Smooth muscle cell (in vitro differentiated cells): ENCODE results near the gene CEP41. TPM values are rescaled to one million over a fixed set of nuclear protein-coding genes. Genes with fewer than 3 reads are reported as not detected.

Experiments used
- DNase-seq: peaks from one replicate; lab custom pipeline; 2025; ENCODE audit not compliant: unreplicated experiment; lab: John Stamatoyannopoulos, UW
- H2AFZ ChIP-seq: fragments of 200-600 bp; sonication (generic); 2 replicates; pipeline ENCODE4 v1.6.0; 2016; ENCODE audit warnings: antibody characterized with exemption, low read depth, mild to moderate bottlenecking
- H3F3A ChIP-seq: fragments of 200-600 bp; sonication (generic); 2 replicates; pipeline ENCODE4 v1.6.0; 2017; ENCODE audit warnings: antibody characterized with exemption, low read depth
- H3K27ac ChIP-seq: fragments of 200-600 bp; sonication (generic); 2 replicates; pipeline ENCODE4 v1.5.1; 2016; ENCODE audit warnings: low read depth, mild to moderate bottlenecking
- H3K27me3 ChIP-seq: fragments of 200-600 bp; sonication (generic); 2 replicates; pipeline ENCODE4 v1.6.1; 2016; ENCODE audit warnings: low read depth, mild to moderate bottlenecking
- H3K36me3 ChIP-seq: fragments of 200-600 bp; sonication (generic); 2 replicates; pipeline ENCODE4 v1.5.1; 2016; ENCODE audit warnings: low read depth
- H3K4me1 ChIP-seq: fragments of 200-600 bp; sonication (generic); 2 replicates; pipeline ENCODE4 v1.5.1; 2016; ENCODE audit warnings: low read depth
- H3K4me2 ChIP-seq: fragments of 200-600 bp; sonication (generic); 2 replicates; pipeline ENCODE4 v1.6.0; 2016; ENCODE audit warnings: mild to moderate bottlenecking
- H3K4me3 ChIP-seq: fragments of 200-600 bp; sonication (generic); 2 replicates; pipeline ENCODE4 v1.5.1; 2016; ENCODE audit warnings: mild to moderate bottlenecking
- H3K79me2 ChIP-seq: fragments of 200-600 bp; sonication (generic); 2 replicates; pipeline ENCODE4 v1.6.0; 2016; ENCODE audit warnings: low read depth, mild to moderate bottlenecking
- H3K9ac ChIP-seq: fragments of 200-600 bp; sonication (generic); 2 replicates; pipeline ENCODE4 v1.6.0; 2016; ENCODE audit warnings: low read depth
- H3K9me3 ChIP-seq: fragments of 200-600 bp; sonication (generic); replicated peaks from 2 replicates; pipeline ENCODE4 v1.5.1; 2016; ENCODE audit warnings: low read depth
- H4K20me1 ChIP-seq: fragments of 200-600 bp; sonication (generic); 2 replicates; pipeline ENCODE4 v1.6.0; 2016; ENCODE audit warnings: low read depth
- WGBS: methylation state at CpG from one replicate; pipeline ENCODE4 v1.1.7; 2016; ENCODE audit warnings: low lambda C conversion rate; 5-methylcytosine and 5-hydroxymethylcytosine counted together
- polyA plus RNA-seq: library from polyadenylated mRNA; unstranded; fragments of >200 nt; fragmentation: Nextera tagmentation; extraction: Ambion mirVana; gene quantifications from 2 replicates; pipeline ENCODE4 v1.2.1, GENCODE V29; 2016
- total RNA-seq: library from RNA; depleted of rRNA; stranded (reverse); fragments of >200 nt; gene quantifications from 2 replicates; pipeline ENCODE4 v1.2.3, GENCODE V29; 2014
- TF ChIP-seq, protein P1 (sequence below): fragments of 200-600 bp; sonication (generic); IDR thresholded peaks from 2 replicates; pipeline ENCODE4 v1.5.1; 2017; ENCODE audit warnings: borderline replicate concordance, mild to moderate bottlenecking, antibody characterized with exemption; ENCODE audit not compliant: insufficient read depth, poor library complexity, severe bottlenecking

Gene CEP41
- total and polyA plus RNA-seq, 2 experiments from 2014 or later, result 18.3 to 35.1 TPM

DNA sequence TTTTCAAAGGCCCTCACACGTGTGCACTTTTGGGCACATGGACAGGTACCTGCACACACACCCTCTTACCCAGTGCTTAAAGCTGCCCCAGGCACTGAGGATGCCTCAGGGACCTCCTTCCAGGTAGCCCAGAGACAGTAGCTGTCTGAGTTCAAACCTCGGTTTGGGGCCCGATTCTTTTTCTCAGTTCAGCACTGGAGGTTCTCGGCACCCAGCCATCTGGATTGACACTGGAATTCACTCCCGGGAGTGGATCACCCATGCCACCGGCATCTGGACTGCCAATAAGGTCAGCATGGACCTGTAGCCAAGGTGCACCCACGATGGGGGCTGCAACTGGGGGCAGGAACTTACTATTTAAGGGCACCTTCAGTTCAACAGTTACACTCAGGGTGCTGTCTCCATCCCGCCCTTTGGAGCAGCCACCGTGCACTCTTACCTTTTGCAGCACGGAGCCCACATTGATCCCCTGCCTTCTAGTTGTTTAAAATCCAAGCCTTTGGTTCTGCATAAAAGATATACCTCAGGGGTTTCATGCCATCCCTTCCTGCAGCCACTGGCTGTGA is 78.5 kb downstream of the CEP41 start:
- H3K4me1 ChIP-seq, result peaks cover 15% of the 10 kb centered on the region
- no peak overlapping the region for H2AFZ ChIP-seq
- no peak overlapping the region for H3K4me2 ChIP-seq
- no peaks in the 10 kb centered on the region for H3K36me3 ChIP-seq
- no peak for DNase-seq
- WGBS, result 96% methylated on average over 10 of the region's 10 CpGs
- no peak overlapping the region for H3K9ac ChIP-seq
- no peak overlapping the region for H3K27ac ChIP-seq
- H4K20me1 ChIP-seq, result no peaks in the 10 kb centered on the region
- H3K79me2 ChIP-seq, result no peaks in the 10 kb centered on the region
- H3K27me3 ChIP-seq, result no peaks in the 10 kb centered on the region
- peaks cover 17% of the 10 kb centered on the region for H3F3A ChIP-seq
- H3K9me3 ChIP-seq, result peaks cover 4% of the 10 kb centered on the region
- TF ChIP-seq, protein P1, sequence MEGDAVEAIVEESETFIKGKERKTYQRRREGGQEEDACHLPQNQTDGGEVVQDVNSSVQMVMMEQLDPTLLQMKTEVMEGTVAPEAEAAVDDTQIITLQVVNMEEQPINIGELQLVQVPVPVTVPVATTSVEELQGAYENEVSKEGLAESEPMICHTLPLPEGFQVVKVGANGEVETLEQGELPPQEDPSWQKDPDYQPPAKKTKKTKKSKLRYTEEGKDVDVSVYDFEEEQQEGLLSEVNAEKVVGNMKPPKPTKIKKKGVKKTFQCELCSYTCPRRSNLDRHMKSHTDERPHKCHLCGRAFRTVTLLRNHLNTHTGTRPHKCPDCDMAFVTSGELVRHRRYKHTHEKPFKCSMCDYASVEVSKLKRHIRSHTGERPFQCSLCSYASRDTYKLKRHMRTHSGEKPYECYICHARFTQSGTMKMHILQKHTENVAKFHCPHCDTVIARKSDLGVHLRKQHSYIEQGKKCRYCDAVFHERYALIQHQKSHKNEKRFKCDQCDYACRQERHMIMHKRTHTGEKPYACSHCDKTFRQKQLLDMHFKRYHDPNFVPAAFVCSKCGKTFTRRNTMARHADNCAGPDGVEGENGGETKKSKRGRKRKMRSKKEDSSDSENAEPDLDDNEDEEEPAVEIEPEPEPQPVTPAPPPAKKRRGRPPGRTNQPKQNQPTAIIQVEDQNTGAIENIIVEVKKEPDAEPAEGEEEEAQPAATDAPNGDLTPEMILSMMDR, result no peak
- no peak overlapping the region for H3K4me3 ChIP-seq

DNA sequence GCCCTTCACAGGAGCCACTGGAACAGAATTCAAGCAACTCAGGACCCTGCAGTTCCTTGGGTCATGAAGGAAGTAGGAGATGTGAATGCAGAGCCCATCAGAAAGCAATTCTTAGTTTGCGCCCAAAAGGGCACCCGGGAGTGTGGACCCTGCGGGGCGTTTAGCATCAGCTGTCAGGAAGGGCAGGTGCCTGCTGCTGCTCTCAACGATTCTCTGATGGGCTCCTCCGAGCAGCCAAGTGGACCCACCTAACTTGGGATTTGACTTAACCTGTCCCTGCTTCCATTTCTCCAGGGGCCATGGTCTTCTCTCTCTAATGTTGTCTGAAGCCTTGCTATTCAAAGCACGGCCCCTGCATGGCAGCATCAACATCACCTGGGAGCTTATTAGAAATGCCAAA is 79.1 kb downstream of the CEP41 start:
- Histone ChIP-seq H3K4me1 (peaks cover 19% of the 10 kb centered on the region), H3K79me2 (no peaks in the 10 kb centered on the region), H3K4me3 (no peak overlapping the region), H3K27ac (no peak overlapping the region), H4K20me1 (no peaks in the 10 kb centered on the region), H3F3A (peaks cover 20% of the 10 kb centered on the region), H3K9me3 (peaks cover 4% of the 10 kb centered on the region), H3K36me3 (no peaks in the 10 kb centered on the region), H2AFZ (no peak overlapping the region), H3K4me2 (no peak overlapping the region), H3K27me3 (no peaks in the 10 kb centered on the region), H3K9ac (no peak overlapping the region)
- DNase-seq, result no peak
- TF ChIP-seq, protein P1, result no peak
- WGBS, result 97% methylated on average over 7 of the region's 7 CpGs

DNA sequence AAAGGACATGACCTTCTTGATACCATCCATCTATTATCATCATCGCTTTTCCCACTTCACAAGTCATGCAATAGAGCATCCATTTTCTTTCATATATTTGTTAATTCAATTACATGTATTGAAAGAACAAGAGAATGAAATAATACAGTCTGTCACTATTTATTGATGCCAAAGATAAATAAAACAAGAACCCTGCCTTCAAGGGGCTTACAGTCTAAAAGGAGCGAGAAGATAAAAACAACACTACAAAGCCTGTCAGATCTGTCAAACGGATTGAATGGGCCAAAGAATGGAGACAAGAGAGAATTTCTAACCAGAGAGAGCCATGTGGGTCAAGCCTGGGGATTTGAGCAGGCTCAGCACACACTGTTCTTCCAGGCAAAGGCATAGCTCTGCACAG is 80.3 kb downstream of the CEP41 start:
- no peak for DNase-seq
- no peaks in the 10 kb centered on the region for H3K36me3 ChIP-seq
- peaks cover 27% of the 10 kb centered on the region for H3F3A ChIP-seq
- no peak overlapping the region for H2AFZ ChIP-seq
- 94% methylated on average over 3 of the region's 3 CpGs for WGBS
- H3K27ac ChIP-seq, result no peak overlapping the region
- no peak overlapping the region for H3K4me3 ChIP-seq
- no peaks in the 10 kb centered on the region for H3K79me2 ChIP-seq
- no peaks in the 10 kb centered on the region for H3K27me3 ChIP-seq
- H3K9me3 ChIP-seq, result peaks cover 4% of the 10 kb centered on the region
- TF ChIP-seq, protein P1, result no peak
- H3K4me1 ChIP-seq, result peaks cover 25% of the 10 kb centered on the region
- H4K20me1 ChIP-seq, result no peaks in the 10 kb centered on the region
- H3K4me2 ChIP-seq, result no peak overlapping the region
- no peak overlapping the region for H3K9ac ChIP-seq

DNA sequence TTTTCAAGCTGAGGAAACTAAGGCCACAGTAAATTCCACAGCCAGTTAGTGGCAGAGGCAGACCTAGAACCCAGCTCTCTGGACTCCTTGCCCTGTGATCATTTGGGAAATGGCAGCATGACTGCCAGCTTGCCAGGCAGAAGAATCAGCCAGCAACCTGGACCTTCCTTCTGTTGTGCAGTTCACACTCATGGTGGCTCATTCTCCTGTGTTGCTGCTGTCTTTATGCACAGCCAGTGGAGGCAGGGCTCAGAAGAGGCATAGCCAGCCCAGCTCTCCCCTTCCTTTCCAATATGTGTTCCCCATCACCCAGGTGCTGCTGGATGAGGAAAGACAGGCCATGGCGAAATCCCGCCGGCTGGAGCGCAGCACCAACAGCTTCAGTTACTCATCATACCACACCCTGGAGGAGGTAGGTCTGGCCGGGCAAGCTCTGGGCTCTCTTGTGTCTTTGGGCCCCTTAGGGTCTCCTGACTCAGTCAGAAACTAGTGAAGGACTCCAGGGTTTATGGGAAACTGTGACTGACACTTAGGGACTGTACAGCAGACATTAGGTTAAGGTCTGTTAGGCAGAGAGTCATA is 81.4 kb downstream of the CEP41 start:
- Histone ChIP-seq H3K79me2 (no peaks in the 10 kb centered on the region), H3F3A (peaks cover 27% of the 10 kb centered on the region), H3K27me3 (no peaks in the 10 kb centered on the region), H4K20me1 (no peaks in the 10 kb centered on the region), H3K4me3 (no peak overlapping the region), H3K27ac (peak overlapping the region; percentile 20), H3K4me1 (peaks cover 18% of the 10 kb centered on the region), H3K9me3 (peaks cover 4% of the 10 kb centered on the region), H2AFZ (no peak overlapping the region), H3K9ac (no peak overlapping the region), H3K36me3 (no peaks in the 10 kb centered on the region), H3K4me2 (no peak overlapping the region)
- 89% methylated on average over 5 of the region's 5 CpGs for WGBS
- DNase-seq, result no peak
- TF ChIP-seq, protein P1, result no peak
